Fibroblast of the conjunctiva (primary cell): ENCODE data around the gene PEX26.
"Not testable (repeated sequence)": the region's sequence is repeated elsewhere in the genome, so short reads cannot be mapped to it uniquely, and the experiment has no call there.

Experiments used
- DNase-seq: peaks from one replicate; pipeline ENCODE4 v3.0.0-alpha.2; 2010; ENCODE audit warnings: low read depth

Gene PEX26

GRCh38 chr22:18096823-18097222, 19.0 kb downstream of the PEX26 start:
- DNase-seq = no peak

- no peak for DNase-seq
These were observed 23.0 kb downstream of the PEX26 start for GRCh38 chr22:18100781-18101180.

- no peak for DNase-seq
These were observed 23.7 kb downstream of the PEX26 start for GRCh38 chr22:18101536-18101935.

GRCh38 chr22:18103527-18104269, 25.9 kb downstream of the PEX26 start:
- DNase-seq = no peak

DNA sequence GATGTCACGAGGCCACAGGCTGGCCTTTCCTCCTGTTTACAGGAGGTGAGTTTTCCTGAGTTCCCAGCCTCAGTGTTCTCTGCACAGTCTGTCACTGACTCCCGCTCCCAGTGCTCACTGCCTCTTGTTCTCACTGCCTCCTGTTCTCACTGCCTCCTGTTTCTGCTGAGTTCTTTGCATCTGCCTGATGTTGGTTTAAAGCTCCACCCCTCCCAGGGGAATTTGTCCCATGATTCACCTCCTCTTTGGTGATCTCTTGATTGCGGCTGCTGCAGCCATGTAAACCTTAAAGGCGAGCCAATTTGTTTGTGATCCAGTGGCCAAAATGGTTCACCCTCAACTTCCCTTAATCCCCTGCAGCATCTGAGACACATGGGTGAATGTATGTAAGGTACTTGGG, 26.8 kb downstream of the PEX26 start:
- peak; percentile 9 for DNase-seq

GRCh38 chr22:18105981-18106380, 28.2 kb downstream of the PEX26 start:
- not testable (repeated sequence) for DNase-seq

DNA sequence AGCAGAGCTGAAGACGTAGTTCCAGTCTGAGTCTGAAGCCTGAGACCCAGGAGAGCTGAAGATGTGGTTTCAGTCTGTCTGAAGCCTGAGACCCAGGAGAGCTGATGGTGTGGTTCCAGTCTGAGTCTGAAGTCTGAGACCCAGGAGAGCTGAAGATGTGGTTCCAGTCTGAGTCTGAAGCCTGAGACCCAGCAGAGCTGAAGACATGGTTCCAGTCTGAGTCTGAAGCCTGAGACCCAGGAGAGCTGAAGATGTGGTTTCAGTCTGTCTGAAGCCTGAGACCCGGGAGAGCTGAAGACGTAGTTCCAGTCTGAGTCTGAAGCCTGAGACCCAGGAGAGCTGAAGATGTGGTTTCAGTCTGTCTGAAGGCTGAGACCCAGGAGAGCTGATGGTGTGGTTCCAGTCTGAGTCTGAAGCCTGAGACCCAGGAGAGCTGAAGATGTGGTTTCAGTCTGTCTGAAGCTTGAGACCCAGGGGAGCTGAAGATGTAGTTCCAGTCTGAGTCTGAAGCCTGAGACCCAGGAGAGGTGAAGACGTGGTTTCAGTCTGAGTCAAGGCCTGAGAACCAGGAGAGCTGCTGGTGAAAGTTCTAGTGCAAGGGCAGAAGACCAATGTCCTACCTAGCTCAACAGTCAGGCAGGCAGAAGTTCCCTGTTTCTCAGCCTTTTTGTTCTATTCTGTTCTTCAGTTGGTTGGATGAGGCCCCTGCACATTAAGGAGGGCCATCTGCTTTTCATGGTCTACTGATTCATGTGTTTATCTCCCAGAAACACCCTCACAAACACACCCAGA, 29.0 kb downstream of the PEX26 start:
- not testable (repeated sequence) for DNase-seq

DNA sequence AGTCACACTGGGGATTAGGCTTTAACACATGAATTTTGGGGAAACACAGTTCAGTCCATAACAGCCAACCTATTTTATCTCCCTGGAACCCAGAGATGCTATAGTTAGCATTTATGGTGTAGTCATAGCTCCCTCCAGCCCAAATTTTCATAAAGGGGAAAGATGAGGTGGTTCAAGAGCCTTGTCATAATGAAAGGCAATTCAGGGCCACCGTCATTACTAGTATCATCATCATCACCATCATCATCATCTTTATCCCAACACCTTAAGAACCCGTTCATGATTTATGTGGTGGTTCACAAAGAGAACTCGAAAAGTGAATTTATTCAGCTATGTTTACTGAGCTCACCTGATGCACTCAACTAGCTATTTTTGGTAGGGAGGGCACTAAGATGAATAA, 30.4 kb downstream of the PEX26 start:
- no peak for DNase-seq

- DNase-seq = no peak
These were observed 31.8 kb downstream of the PEX26 start for GRCh38 chr22:18109410-18110193.

DNA sequence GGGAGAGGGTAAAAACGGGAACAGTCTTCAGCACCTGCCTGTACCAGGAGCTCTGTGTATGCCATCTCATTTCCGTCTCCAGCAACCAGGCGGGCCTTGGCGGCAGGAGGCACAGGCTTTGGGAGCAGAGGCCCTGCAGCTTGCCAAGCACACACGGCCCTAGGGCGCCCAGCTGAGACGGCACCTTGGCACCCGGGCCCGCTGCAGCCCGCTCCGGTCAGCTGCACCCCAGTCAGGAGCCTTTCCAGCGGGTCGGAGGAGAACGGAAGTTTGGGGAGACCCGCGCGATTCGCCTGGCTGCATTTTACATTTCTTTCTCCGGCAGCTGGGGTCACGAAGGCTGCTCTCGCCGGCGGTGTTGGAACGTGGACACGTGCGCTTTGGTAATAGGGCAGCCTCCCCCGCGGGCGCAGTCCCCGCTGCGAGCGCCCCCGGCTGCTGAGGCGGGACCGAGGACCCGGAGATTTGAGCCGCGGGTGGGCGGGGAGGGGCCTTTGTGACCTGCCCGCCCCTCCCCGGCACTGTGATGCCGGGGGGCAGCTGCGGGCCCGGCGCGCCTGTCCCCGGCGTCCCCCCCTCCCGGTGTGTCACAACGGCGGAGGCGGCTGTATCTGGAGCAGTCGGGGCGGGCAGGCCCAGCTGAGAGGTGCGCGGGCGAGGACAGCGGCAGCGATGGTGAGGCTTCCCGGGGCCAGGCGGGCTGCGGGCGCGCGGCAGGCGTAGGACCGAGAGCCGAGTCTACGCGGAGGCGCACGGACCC, 32.6 kb downstream of the PEX26 start, which contains the start of gene TUBA8:
Gene TUBA8, plus strand, starts transcription at position 616 of the 760 bp plus-strand sequence. Its CDS starts 57 bp downstream, at position 673.
- DNase-seq = no peak

GRCh38 chr22:18110954-18111758, 33.4 kb downstream of the PEX26 start:
- DNase-seq = no peak

DNA sequence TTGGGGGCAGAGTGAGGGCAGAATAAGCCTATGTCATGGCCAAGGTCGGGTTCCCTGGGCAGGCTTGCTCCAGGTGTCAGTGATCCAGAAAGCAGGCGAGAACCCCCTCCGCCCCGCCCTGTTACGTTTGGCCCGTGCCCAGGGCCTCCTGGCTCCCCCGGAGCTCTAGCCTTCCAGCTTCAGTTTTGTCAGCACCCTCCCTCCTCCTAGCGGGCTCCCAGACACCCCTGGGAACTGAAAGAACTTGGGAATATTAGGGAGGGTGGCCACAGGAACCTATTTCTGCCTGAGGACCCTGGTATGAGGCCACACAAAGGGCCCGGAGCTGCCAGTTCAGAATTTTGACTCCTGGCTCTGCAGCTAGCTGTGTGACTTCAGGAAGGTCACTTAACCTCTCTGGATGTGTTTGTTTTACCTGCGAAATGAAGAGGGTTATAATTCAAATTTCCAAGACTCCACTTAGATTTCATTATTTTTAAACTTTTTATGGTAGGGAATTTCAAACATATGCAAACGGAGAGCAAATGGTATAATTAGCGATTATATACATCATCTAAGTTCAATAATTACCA, 34.1 kb downstream of the PEX26 start:
- no peak for DNase-seq

DNA sequence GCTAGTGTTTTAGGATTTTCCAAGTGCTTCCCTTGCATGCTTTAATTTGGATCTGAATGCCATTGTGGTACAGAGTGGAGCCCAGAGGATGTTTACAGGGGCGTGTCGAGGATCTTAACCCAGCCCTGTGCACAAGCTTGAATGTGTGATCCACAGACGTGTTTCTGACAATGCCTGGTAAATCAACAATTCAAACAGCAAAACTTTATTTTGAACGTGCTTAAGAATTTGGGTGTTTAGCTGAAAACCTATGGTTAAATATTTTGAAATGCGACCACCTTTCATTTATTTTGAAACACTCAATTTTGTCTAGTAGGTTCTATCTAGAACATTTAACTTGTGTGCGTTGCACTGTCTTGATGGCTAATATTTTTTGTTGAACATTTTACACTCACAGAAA, 34.6 kb downstream of the PEX26 start:
- DNase-seq = no peak

- no peak for DNase-seq
These were observed 36.0 kb downstream of the PEX26 start for GRCh38 chr22:18113680-18114394.

- no peak for DNase-seq
These were observed 36.7 kb downstream of the PEX26 start for GRCh38 chr22:18114495-18114894.

DNA sequence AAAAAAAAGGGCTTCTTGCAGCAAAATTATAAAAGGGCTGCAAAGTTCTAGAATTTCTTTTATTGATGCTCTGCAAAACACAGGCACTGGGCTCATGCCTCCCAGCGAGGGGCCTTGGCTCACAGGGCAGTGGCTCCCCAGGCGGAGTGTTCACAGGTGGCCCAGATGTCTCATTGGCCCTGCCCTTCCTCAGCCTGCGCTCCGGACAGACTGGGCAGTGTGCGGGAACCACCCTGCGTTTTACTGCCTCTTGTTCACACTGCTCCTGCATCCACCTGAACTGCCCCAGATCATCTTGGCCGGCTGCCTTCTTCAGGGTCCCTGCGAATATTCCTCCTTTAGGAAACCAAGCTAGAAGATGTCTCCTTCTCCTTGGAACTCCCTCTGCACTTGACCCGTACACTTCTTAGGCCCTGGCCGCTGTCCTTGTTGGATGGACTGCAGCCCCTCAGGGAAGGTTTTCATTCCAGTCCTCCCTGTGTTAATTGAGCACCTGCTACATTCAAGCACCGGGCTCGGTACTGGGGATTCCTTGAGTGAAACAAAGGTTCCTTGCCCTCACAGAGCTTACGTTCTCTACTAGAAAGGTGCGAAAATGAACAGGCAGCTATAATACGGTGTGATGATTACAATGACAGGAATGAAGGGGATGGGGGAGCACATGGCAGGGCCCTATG, 37.3 kb downstream of the PEX26 start:
- no peak for DNase-seq

DNA sequence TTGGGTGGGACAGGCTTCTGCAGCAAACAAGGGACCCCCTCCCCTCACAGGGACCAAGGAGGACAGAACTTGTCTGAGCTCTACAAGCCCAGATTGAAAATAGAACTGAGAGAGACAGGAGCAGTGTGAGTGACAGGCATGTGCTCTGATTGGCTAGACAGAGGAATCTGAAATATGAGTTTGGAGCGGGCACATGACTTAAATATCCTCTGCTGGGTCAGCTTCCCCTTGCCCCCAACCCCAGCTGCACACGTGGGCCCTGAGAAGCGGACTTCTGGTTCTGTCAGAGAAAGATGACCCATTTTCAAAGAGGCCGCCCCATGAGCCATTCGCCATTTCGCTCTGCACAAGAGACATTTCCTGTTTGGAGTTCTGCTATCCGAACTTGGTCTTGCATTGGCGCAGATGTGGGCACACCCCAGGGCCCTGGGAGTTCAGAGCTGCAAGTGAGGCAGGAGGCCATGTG, 38.1 kb downstream of the PEX26 start:
- DNase-seq = no peak

DNA sequence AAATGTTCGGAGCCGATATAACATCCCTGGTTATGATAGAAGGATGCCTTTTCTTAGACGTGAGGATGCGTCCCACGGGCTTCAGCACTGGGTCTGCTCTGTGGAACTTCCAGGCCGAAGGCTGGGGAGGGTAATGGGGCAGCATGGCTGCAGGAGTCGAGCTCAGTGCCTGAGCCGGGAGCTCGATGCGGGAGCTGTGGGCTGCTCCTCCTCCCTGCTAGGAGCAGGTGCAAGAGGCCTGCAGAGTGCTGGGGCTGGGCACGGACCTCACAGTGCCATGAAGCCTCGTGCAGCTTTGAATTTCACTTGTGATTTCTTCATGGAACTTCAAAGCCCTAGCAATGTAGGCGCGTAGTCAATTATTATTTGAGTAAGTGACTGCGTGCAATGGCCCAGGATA, 38.8 kb downstream of the PEX26 start:
- DNase-seq = no peak

DNA sequence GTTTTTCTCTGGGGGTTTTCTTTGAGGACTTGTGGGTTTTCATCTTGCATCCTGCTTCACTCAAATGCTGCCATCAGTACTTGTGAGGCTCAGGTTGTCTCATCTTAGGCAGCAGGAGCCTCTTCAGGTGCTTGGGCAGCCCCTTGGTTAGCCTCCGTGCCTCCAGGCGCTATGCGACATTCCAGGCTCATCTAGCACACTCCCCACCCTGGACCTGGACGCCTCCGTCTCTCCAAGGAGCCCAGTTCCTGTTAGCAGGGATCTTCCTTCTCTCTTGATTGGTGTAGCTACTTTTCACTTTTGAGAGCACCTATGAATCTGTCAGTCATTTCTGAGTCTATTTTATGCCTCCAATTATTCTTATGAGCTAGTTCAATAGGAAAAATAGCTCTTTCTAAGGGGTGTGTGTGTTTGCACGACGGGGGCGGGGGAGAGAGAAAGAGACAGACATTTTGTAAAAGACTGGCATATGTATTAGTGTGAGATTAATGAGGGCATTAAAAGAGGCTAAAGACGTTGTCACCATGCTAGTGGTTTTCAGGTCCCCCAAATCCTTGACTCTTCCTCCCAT, 40.6 kb downstream of the PEX26 start:
- DNase-seq = no peak
